SK-N-SH (cell line): ENCODE results near the gene EXOC1.

Experiments used
- CHD2 ChIP-seq: fragments of 150-350 bp; IDR thresholded peaks from 2 replicates; pipeline ENCODE4 v1.6.1; 2018; ENCODE audit warnings: low read length; ENCODE audit not compliant: partially characterized antibody
- EZH2phosphoT487 ChIP-seq: fragments of 200-600 bp; sonication (generic); IDR thresholded peaks from 2 replicates; pipeline ENCODE4 v1.6.1; 2017; ENCODE audit warnings: low read depth, mixed run types, mild to moderate bottlenecking, antibody characterized with exemption, moderate library complexity, borderline replicate concordance
- MAX ChIP-seq: IDR thresholded peaks from 2 replicates; pipeline ENCODE4 v1.4.0; 2012; ENCODE audit warnings: low read depth
- MXI1 ChIP-seq: IDR thresholded peaks from 2 replicates; pipeline ENCODE4 v1.6.1; 2012; ENCODE audit warnings: mild to moderate bottlenecking, low read depth, low read length, improper control_type of control experiment
- NFIC ChIP-seq: IDR thresholded peaks from 2 replicates; pipeline ENCODE4 v1.4.0; 2012; ENCODE audit warnings: borderline replicate concordance
- NRF1 ChIP-seq: IDR thresholded peaks from 2 replicates; pipeline ENCODE4 v1.6.1; 2012; ENCODE audit warnings: low read depth, mild to moderate bottlenecking, low read length
- PBX3 ChIP-seq: IDR thresholded peaks from 2 replicates; pipeline ENCODE4; 2012
- POLR2AphosphoS5 ChIP-seq: IDR thresholded peaks from 2 replicates; pipeline ENCODE4 v1.6.1; 2012; ENCODE audit warnings: low read depth, low read length
- RXRA ChIP-seq: IDR thresholded peaks from 2 replicates; pipeline ENCODE4 v1.4.0; 2012; ENCODE audit warnings: low read depth, mild to moderate bottlenecking, borderline replicate concordance
- SIN3A ChIP-seq: IDR thresholded peaks from 2 replicates; pipeline ENCODE4 v1.6.1; 2012; ENCODE audit warnings: low read depth, mild to moderate bottlenecking, low read length, moderate library complexity, borderline replicate concordance
- TEAD4 ChIP-seq: IDR thresholded peaks from 2 replicates; pipeline ENCODE4 v1.4.0; 2012; ENCODE audit warnings: mild to moderate bottlenecking, borderline replicate concordance; ENCODE audit not compliant: insufficient read depth
- YY1 ChIP-seq: IDR thresholded peaks from 2 replicates; pipeline ENCODE4 v1.4.0; 2012; ENCODE audit warnings: low read depth, mild to moderate bottlenecking
- TF ChIP-seq, protein P1 (sequence below): fragments of 200-600 bp; sonication (generic); IDR thresholded peaks from 2 replicates; pipeline ENCODE4 v1.6.1; 2017; ENCODE audit warnings: antibody characterized with exemption, mild to moderate bottlenecking, moderate library complexity

DNA sequence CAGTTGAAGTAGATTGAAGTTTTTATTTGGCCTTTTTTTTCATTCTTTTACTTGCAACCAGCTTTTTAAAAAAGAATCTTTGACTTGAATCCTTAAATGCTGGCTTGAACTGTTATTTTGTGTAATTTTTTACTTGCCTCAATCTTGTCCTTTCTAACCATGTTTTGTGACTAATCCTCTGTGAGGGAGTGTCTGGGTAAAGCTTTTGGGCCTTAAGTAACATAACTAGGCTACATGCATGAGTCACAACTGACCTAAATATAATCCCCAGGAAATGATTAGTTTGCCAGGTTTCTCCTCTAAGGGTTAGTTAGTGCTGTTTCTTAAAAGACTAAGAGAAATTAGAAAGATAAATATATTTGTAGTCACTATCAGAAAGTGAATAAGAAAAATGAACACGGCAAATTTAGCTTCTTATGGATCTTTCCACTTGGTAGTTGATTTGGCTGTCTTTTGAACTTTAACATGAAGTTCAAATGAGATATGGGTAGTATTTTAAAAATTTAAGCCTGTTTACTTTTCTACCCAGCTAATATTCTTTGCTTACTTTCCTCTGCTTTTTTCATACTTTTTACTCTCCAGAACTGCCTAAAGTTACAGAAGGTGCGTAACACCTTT, 13.0 kb downstream of the EXOC1 start:
- TF ChIP-seq NRF1: no peak
- no peak for TF ChIP-seq TEAD4
- TF ChIP-seq PBX3: no peak
- no peak for TF ChIP-seq EZH2phosphoT487
- no peak for TF ChIP-seq MXI1
- no peak for TF ChIP-seq SIN3A
- TF ChIP-seq, protein P1, sequence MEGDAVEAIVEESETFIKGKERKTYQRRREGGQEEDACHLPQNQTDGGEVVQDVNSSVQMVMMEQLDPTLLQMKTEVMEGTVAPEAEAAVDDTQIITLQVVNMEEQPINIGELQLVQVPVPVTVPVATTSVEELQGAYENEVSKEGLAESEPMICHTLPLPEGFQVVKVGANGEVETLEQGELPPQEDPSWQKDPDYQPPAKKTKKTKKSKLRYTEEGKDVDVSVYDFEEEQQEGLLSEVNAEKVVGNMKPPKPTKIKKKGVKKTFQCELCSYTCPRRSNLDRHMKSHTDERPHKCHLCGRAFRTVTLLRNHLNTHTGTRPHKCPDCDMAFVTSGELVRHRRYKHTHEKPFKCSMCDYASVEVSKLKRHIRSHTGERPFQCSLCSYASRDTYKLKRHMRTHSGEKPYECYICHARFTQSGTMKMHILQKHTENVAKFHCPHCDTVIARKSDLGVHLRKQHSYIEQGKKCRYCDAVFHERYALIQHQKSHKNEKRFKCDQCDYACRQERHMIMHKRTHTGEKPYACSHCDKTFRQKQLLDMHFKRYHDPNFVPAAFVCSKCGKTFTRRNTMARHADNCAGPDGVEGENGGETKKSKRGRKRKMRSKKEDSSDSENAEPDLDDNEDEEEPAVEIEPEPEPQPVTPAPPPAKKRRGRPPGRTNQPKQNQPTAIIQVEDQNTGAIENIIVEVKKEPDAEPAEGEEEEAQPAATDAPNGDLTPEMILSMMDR: no peak
- no peak for TF ChIP-seq POLR2AphosphoS5
- no peak for TF ChIP-seq YY1
- peak; percentile 19; the same call in 1 of the 2 replicates for TF ChIP-seq NFIC
- no peak for TF ChIP-seq CHD2
- no peak for TF ChIP-seq MAX
- peak; percentile 42; the same call in 1 of the 2 replicates for TF ChIP-seq RXRA
